H1 (cell line): ENCODE measurements around the gene HNF1B.

Source experiments
- CREB1 ChIP-seq: IDR thresholded peaks from 2 replicates; pipeline ENCODE4 v1.6.1; 2012; ENCODE audit warnings: inconsistent platforms
- CTCF ChIP-seq, 3 experiments: IDR thresholded peaks; 1 replicate in 2 of 3; 2 replicates in 1 of 3; pipeline versions ENCODE4 v1.5.1 to v1.6.1; 2011; ENCODE audit warnings: low read length in 3 of 3, mild to moderate bottlenecking in 3 of 3, inconsistent platforms in 2 of 3, low read depth in 1 of 3, moderate library complexity in 1 of 3; ENCODE audit not compliant: insufficient read depth in 1 of 3; ENCODE audit errors: control extremely low read depth in 1 of 3
- EZH2 ChIP-seq: fragments of 200-600 bp; sonication (generic); IDR thresholded peaks from 2 replicates; pipeline ENCODE4 v1.7.1; 2012; ENCODE audit warnings: low read depth, mild to moderate bottlenecking, moderate library complexity, low read length, inconsistent platforms; ENCODE audit not compliant: severe bottlenecking
- GABPA ChIP-seq: IDR thresholded peaks from 2 replicates; pipeline ENCODE4 v1.6.1; 2011; ENCODE audit warnings: mild to moderate bottlenecking, low read length, moderate library complexity, borderline replicate concordance; ENCODE audit not compliant: insufficient read depth
- JUN ChIP-seq: IDR thresholded peaks from 2 replicates; pipeline ENCODE4 v1.6.1; 2011; ENCODE audit warnings: low read depth, mild to moderate bottlenecking, improper control_type of control experiment, low read length
- KDM1A ChIP-seq: fragments of 200-600, 300-600 bp; sonication (generic); IDR thresholded peaks from 2 replicates; pipeline ENCODE4 v1.7.1; 2016; ENCODE audit warnings: mild to moderate bottlenecking, low read length, borderline replicate concordance
- PHF8 ChIP-seq: fragments of 200-600 bp; sonication (generic); conservative IDR thresholded peaks from 2 replicates; pipeline ENCODE4 v1.7.1; 2012; ENCODE audit warnings: low read depth, mild to moderate bottlenecking, inconsistent platforms, low read length, moderate library complexity
- POLR2A ChIP-seq, 2 experiments: IDR thresholded peaks; 1 replicate in 1 of 2; 2 replicates in 1 of 2; pipeline ENCODE4 v1.6.1; 2011; ENCODE audit warnings: low read depth in 2 of 2, low read length in 2 of 2, mild to moderate bottlenecking in 2 of 2; ENCODE audit errors: control extremely low read depth in 1 of 2
- USF2 ChIP-seq: IDR thresholded peaks from 2 replicates; pipeline ENCODE4 v1.6.1; 2011; ENCODE audit warnings: low read length, improper control_type of control experiment
- YY1 ChIP-seq: IDR thresholded peaks from 2 replicates; pipeline ENCODE4 v1.6.1; 2011; ENCODE audit warnings: low read depth, mild to moderate bottlenecking, low read length
- ZNF274 ChIP-seq: IDR thresholded peaks from 2 replicates; pipeline ENCODE4 v1.7.0; 2012; ENCODE audit warnings: low read length, borderline replicate concordance; ENCODE audit errors: extremely low read depth

GRCh38 chr17:37676115-37676925 is 68.5 kb downstream of the HNF1B start:
- no peak for TF ChIP-seq KDM1A
- no peak for TF ChIP-seq JUN
- no peak for TF ChIP-seq GABPA
- TF ChIP-seq CTCF (IDR thresholded peaks at IDR 0.05; ENCODE audit: control extremely low read depth in 1 of 3, insufficient read depth in 1 of 3, low read depth in 1 of 3, low read length in 3 of 3), result no peak
- TF ChIP-seq USF2, result no peak
- no peak for TF ChIP-seq ZNF274
- no peak for TF ChIP-seq YY1
- no peak for TF ChIP-seq PHF8
- no peak for TF ChIP-seq POLR2A (IDR thresholded peaks at IDR 0.05; ENCODE audit: control extremely low read depth in 1 of 2, low read depth in 2 of 2, low read length in 2 of 2)
- no peak for TF ChIP-seq EZH2
- TF ChIP-seq CREB1, result no peak
